Endothelial cell of hepatic sinusoid (primary cell): ENCODE measurements around the gene PATJ.

Source experiments
- in situ Hi-C: cut with HindIII; loops from 2 replicates; pipeline ENCODE4 v1.10.0; 2017; ENCODE audit warnings: low sequenced_read_pairs

The PATJ gene

GRCh38 chr1:62077821-62078220 is 335.5 kb downstream of the PATJ start:
- in situ Hi-C loops = no loop called here

- in situ Hi-C loops = no loop called here
Observed at GRCh38 chr1:62082456-62083363, 340.4 kb downstream of the PATJ start.

- in situ Hi-C loops = no loop called here
Observed at GRCh38 chr1:62084310-62084890, 342.1 kb downstream of the PATJ start.

GRCh38 chr1:62088439-62088838 is 346.2 kb downstream of the PATJ start:
- in situ Hi-C loops = no loop called here

- in situ Hi-C loops = no loop called here
Observed at GRCh38 chr1:62089570-62089969, 347.3 kb downstream of the PATJ start.

GRCh38 chr1:62090016-62090415 is 347.7 kb downstream of the PATJ start:
- in situ Hi-C loops = no loop called here

- in situ Hi-C loops = no loop called here
Observed at GRCh38 chr1:62092110-62092509, 349.8 kb downstream of the PATJ start.

- in situ Hi-C loops = no loop called here
Observed at GRCh38 chr1:62093261-62093660, 351.0 kb downstream of the PATJ start.

- in situ Hi-C loops = no loop called here
Observed at GRCh38 chr1:62097464-62097863, 355.2 kb downstream of the PATJ start.

- in situ Hi-C loops = no loop called here
Observed at GRCh38 chr1:62100442-62100841, 358.2 kb downstream of the PATJ start.

- in situ Hi-C loops = no loop called here
Observed at GRCh38 chr1:62103846-62104245, 361.6 kb downstream of the PATJ start.

- in situ Hi-C loops = no loop called here
Observed at GRCh38 chr1:62107923-62108322, 365.6 kb downstream of the PATJ start.

- in situ Hi-C loops = no loop called here
Observed at GRCh38 chr1:62109124-62109523, 366.8 kb downstream of the PATJ start.

- in situ Hi-C loops = no loop called here
Observed at GRCh38 chr1:62110198-62110817, 368.0 kb downstream of the PATJ start.

- in situ Hi-C loops = no loop called here
Observed at GRCh38 chr1:62111084-62111483, 368.8 kb downstream of the PATJ start.

- in situ Hi-C loops = no loop called here
Observed at GRCh38 chr1:62113507-62113906, 371.2 kb downstream of the PATJ start.

- in situ Hi-C loops = no loop called here
Observed at GRCh38 chr1:62117018-62117750, 374.9 kb downstream of the PATJ start.

GRCh38 chr1:62126579-62127290 is 384.5 kb downstream of the PATJ start:
- in situ Hi-C loops = no loop called here

- in situ Hi-C loops = no loop called here
Observed at GRCh38 chr1:62128745-62129144, 386.5 kb downstream of the PATJ start.

- in situ Hi-C loops = no loop called here
Observed at GRCh38 chr1:62131093-62131725, 388.9 kb downstream of the PATJ start.
